Lung (tissue), 12 donors: ENCODE data around the gene EFHD2. TPM values are rescaled to one million over a fixed set of nuclear protein-coding genes. Genes with fewer than 3 reads are reported as not detected.
"Not testable (repeated sequence)": the region's sequence is repeated elsewhere in the genome, so short reads cannot be mapped to it uniquely, and the experiment has no call there.

Experiments
- ATAC-seq: fragments of 200-7000 bp; cut with Tn5 transposase; one replicate; pipeline ENCODE4 v1.9.1; 2020; ENCODE audit warnings: moderate number of reproducible peaks; ENCODE audit not compliant: insufficient read depth, low FRiP score
- DNase-seq, 3 donors: peaks; one replicate each; pipeline ENCODE4 v3.0.0-alpha.2; 2013 to 2017
- H3K27ac ChIP-seq, 2 donors: one replicate each; pipeline ENCODE4 v1.5.1; 2013; ENCODE audit warnings: mild to moderate bottlenecking in 2 of 2, moderate library complexity in 2 of 2, control low read depth in 1 of 2, inconsistent platforms in 1 of 2, low read depth in 1 of 2, low read length in 1 of 2
- H3K27me3 ChIP-seq, 3 donors: one replicate each; pipeline ENCODE4 v1.5.1; 2013; ENCODE audit warnings: low read length in 2 of 3; ENCODE audit not compliant: control insufficient read depth in 3 of 3, insufficient read depth in 3 of 3
- H3K36me3 ChIP-seq, 4 donors: one replicate each; pipeline ENCODE4 v1.5.1; 2013; ENCODE audit warnings: low read length in 4 of 4, mild to moderate bottlenecking in 1 of 4, moderate library complexity in 1 of 4; ENCODE audit not compliant: control insufficient read depth in 4 of 4, insufficient read depth in 4 of 4
- H3K4me1 ChIP-seq, 5 donors: one replicate each; pipeline ENCODE4 v1.5.1; 2013; ENCODE audit warnings: low read length in 5 of 5, mild to moderate bottlenecking in 2 of 5, moderate library complexity in 1 of 5; ENCODE audit not compliant: control insufficient read depth in 5 of 5, insufficient read depth in 5 of 5
- H3K4me3 ChIP-seq: one replicate; pipeline ENCODE4 v1.5.1; 2013; ENCODE audit warnings: mild to moderate bottlenecking, control low read depth, moderate library complexity
- H3K9ac ChIP-seq, 2 donors: one replicate each; pipeline ENCODE4 v1.5.1; 2013; ENCODE audit warnings: low read length in 2 of 2, control low read depth in 1 of 2; ENCODE audit not compliant: insufficient read depth in 1 of 2
- H3K9me3 ChIP-seq, 4 donors: one replicate each; pipeline ENCODE4 v1.5.1; 2013; ENCODE audit warnings: low read length in 3 of 4, mild to moderate bottlenecking in 1 of 4, moderate library complexity in 1 of 4; ENCODE audit not compliant: control insufficient read depth in 4 of 4, insufficient read depth in 3 of 4
- CTCF ChIP-seq: IDR thresholded peaks from 2 replicates; pipeline ENCODE4 v1.5.1; 2012; ENCODE audit warnings: mild to moderate bottlenecking; ENCODE audit errors: control extremely low read depth, extremely low read depth
- WGBS, 2 donors: extraction: QIAGEN DNeasy Blood & Tissue Kit; methylation state at CpG; one replicate each; pipeline ENCODE4 v1.1.7; 2013; 5-methylcytosine and 5-hydroxymethylcytosine counted together
- polyA plus RNA-seq, 2 donors: library from polyadenylated mRNA; stranded (reverse); fragments of 200-250 nt; gene quantifications; one replicate each; pipeline ENCODE4 v1.2.1, GENCODE V29; 2013
- total RNA-seq, 2 donors: library from RNA; depleted of rRNA in 1 of 2; stranded (reverse); fragments of >200 nt in 1 of 2; gene quantifications; one replicate each; pipeline ENCODE4 v1.2.1, GENCODE V29; 2014 to 2021
- donor health status: control.
- donor health status: control.
- donor health status: Bipolar disorder and iron deficiency.
- donor health status: healthy.
- donor health status: DM: yes; HTN: yes; CAD: no.

The EFHD2 gene
- total and polyA plus RNA-seq, 4 donors = 28.2 to 175 (median 90.1) TPM

- TF ChIP-seq CTCF = no peak
- Histone ChIP-seq H3K27ac (no peak overlapping the region), H3K36me3 (no peaks in the 10 kb centered on the region), H3K27me3 (no peaks in the 10 kb centered on the region), H3K9ac (no peak overlapping the region), H3K4me1 (peaks cover 0 to 20% (median 13%) of the 10 kb centered on the region in 5 donors), H3K4me3 (no peak overlapping the region), H3K9me3 (no peaks in the 10 kb centered on the region)
- WGBS, 2 donors = 43 to 68% methylated on average over 16 of the region's 16 CpGs
- ATAC-seq (no peak), DNase-seq (peak; percentile 78 to 92 (median 86))
Measured at GRCh38 chr1:15370781-15371520, 38.7 kb upstream of the EFHD2 start.

- no peak overlapping the region for H3K4me3 ChIP-seq
- H3K36me3 ChIP-seq = no peaks in the 10 kb centered on the region
- peak in 2 of 3 donors; percentile 29 to 51 for DNase-seq
- peaks cover 0 to 22% (median 13%) of the 10 kb centered on the region in 5 donors for H3K4me1 ChIP-seq
- H3K9ac ChIP-seq = no peak overlapping the region
- 57 to 64% methylated on average over 21 of the region's 21 CpGs for WGBS, 2 donors
- H3K9me3 ChIP-seq = no peaks in the 10 kb centered on the region
- peak overlapping the region in 1 of 2 donors; percentile 30 for H3K27ac ChIP-seq
- no peaks in the 10 kb centered on the region for H3K27me3 ChIP-seq
- ATAC-seq = no peak
- no peak for TF ChIP-seq CTCF
Measured at GRCh38 chr1:15371610-15372545, 37.8 kb upstream of the EFHD2 start.

DNA sequence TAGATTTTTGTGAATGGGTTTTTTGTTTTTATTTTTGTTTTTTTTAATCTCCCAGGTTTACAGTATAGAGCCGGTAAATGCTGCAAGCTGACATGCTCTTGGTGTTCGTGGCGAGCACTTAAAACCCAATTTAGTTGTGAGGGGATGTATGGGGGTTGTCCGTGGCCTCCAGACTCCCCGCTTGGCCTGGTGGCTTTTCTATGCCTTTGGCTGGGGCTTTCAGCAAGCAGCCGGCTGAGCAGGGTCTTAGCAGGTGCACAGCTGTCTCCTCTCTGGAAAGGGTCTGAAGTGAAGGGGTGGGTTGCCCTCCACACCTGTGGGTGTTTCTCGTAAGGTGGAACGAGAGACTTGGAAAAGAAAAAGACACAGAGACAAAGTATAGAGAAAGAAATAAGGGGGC is 31.0 kb upstream of the EFHD2 start:
- peaks cover 0 to 5% (median 0%) of the 10 kb centered on the region in 5 donors for H3K4me1 ChIP-seq
- H3K27ac ChIP-seq = no peak overlapping the region
- WGBS, 2 donors = 93 to 95% methylated on average over 8 of the region's 8 CpGs
- H3K9me3 ChIP-seq = no peaks in the 10 kb centered on the region
- ATAC-seq (no peak), DNase-seq (no peak)
- no peaks in the 10 kb centered on the region for H3K36me3 ChIP-seq
- H3K9ac ChIP-seq = no peak overlapping the region
- peaks cover 0 to 3% (median 0%) of the 10 kb centered on the region in 3 donors for H3K27me3 ChIP-seq
- no peak for TF ChIP-seq CTCF
- no peak overlapping the region for H3K4me3 ChIP-seq

- H3K4me3 ChIP-seq, H3K27me3 ChIP-seq, H3K9ac ChIP-seq, ATAC-seq, H3K27ac ChIP-seq, H3K4me1 ChIP-seq, H3K9me3 ChIP-seq, H3K36me3 ChIP-seq, DNase-seq: not testable (repeated sequence)
- WGBS, 2 donors = 37 to 49% methylated on average over 7 of the region's 9 CpGs
Measured at GRCh38 chr1:15379151-15379550, 30.5 kb upstream of the EFHD2 start.
